ENCODE results near the gene KCTD5.

The KCTD5 gene

GRCh38 chr16:2704166-2704982 lies 22.1 kb downstream of the KCTD5 start:
- no peak for DNase-seq (ENCODE audit: low read depth, low spot score)
- H3K4me3 ChIP-seq (ENCODE audit: low read depth, low read length) = no peak overlapping the region
- in situ Hi-C loops (cut with HindIII; ENCODE audit: low sequenced_read_pairs) = no loop called here
- TF ChIP-seq CTCF (IDR thresholded peaks at IDR 0.05; ENCODE audit: low read depth, low read length) = no peak

- no peak for TF ChIP-seq CTCF (IDR thresholded peaks at IDR 0.05; ENCODE audit: low read depth, low read length)
These were observed 22.6 kb downstream of the KCTD5 start for GRCh38 chr16:2704983-2705275.

GRCh38 chr16:2705351-2705750 lies 23.0 kb downstream of the KCTD5 start:
- no peak for TF ChIP-seq CTCF (IDR thresholded peaks at IDR 0.05; ENCODE audit: low read depth, low read length)
- DNase-seq (ENCODE audit: low read depth, low spot score) = no peak
- in situ Hi-C loops (cut with HindIII; ENCODE audit: low sequenced_read_pairs) = no loop called here
- H3K4me3 ChIP-seq (ENCODE audit: low read depth, low read length) = no peak overlapping the region

More at GRCh38 chr16:2704983-2705275, 22.6 kb downstream of the KCTD5 start:
- in situ Hi-C loops (cut with HindIII; ENCODE audit: low sequenced_read_pairs) = no loop called here
- no peak overlapping the region for H3K4me3 ChIP-seq (ENCODE audit: low read depth, low read length)
- DNase-seq (ENCODE audit: low read depth, low spot score) = no peak

GRCh38 chr16:2706085-2706484 lies 23.8 kb downstream of the KCTD5 start:
- H3K4me3 ChIP-seq (ENCODE audit: low read depth, low read length) = no peak overlapping the region
- in situ Hi-C loops (cut with HindIII; ENCODE audit: low sequenced_read_pairs) = no loop called here
- DNase-seq (ENCODE audit: low read depth, low spot score) = no peak
- TF ChIP-seq CTCF (IDR thresholded peaks at IDR 0.05; ENCODE audit: low read depth, low read length) = no peak

GRCh38 chr16:2706611-2707311 lies 24.4 kb downstream of the KCTD5 start:
- no peak overlapping the region for H3K4me3 ChIP-seq (ENCODE audit: low read depth, low read length)
- in situ Hi-C loops (cut with HindIII; ENCODE audit: low sequenced_read_pairs) = no loop called here
- TF ChIP-seq CTCF (IDR thresholded peaks at IDR 0.05; ENCODE audit: low read depth, low read length) = no peak
- DNase-seq (ENCODE audit: low read depth, low spot score) = no peak

- in situ Hi-C loops (cut with HindIII; ENCODE audit: low sequenced_read_pairs) = no loop called here
- no peak overlapping the region for H3K4me3 ChIP-seq (ENCODE audit: low read depth, low read length)
- TF ChIP-seq CTCF (IDR thresholded peaks at IDR 0.05; ENCODE audit: low read depth, low read length) = no peak
- DNase-seq (ENCODE audit: low read depth, low spot score) = no peak
These were observed 25.3 kb downstream of the KCTD5 start for GRCh38 chr16:2707368-2708289.
